ENCODE data around the gene TADA3.

The TADA3 gene

DNA sequence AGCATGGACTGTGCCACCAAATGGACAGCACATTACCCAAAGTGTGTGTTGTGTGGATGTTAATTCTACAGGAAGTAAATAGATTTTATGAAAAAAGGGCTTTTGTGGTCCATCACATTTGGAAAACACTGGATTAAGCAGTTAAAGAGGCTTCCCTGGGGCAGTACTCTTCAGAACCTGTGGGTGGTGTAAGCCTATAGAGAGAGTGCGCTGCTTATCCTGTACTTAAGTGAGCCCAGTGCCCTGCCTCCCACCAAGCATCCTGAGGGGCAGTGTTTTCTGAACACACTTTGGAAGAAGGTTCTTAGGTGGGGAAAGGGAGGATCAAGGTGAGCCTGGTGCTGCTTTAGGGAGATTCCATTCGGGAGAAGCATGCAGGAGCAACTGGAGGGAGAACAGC, 28.7 kb upstream of the TADA3 start:
- H3K4me3 ChIP-seq (ENCODE audit: low read length) = no peak overlapping the region

GRCh38 chr3:9820543-9820942, 28.3 kb upstream of the TADA3 start:
- H3K4me3 ChIP-seq (ENCODE audit: low read length) = no peak overlapping the region
- H3K4me1 ChIP-seq (ENCODE audit: control insufficient read depth, insufficient read depth, low read length) = peaks cover 6% of the 10 kb centered on the region
- H3K9ac ChIP-seq (ENCODE audit: low read length) = no peak overlapping the region
- H3K36me3 ChIP-seq (ENCODE audit: control insufficient read depth, insufficient read depth, low read length) = no peaks in the 10 kb centered on the region
- H3K27me3 ChIP-seq (ENCODE audit: control insufficient read depth, insufficient read depth, low read length) = no peaks in the 10 kb centered on the region
- no peaks in the 10 kb centered on the region for H3K9me3 ChIP-seq (ENCODE audit: control insufficient read depth, low read length)

More for the DNA sequence above, 28.7 kb upstream of the TADA3 start:
- no peaks in the 10 kb centered on the region for H3K27me3 ChIP-seq (ENCODE audit: control insufficient read depth, insufficient read depth, low read length)
- no peaks in the 10 kb centered on the region for H3K36me3 ChIP-seq (ENCODE audit: control insufficient read depth, insufficient read depth, low read length)
- no peaks in the 10 kb centered on the region for H3K9me3 ChIP-seq (ENCODE audit: control insufficient read depth, low read length)
- H3K4me1 ChIP-seq (ENCODE audit: control insufficient read depth, insufficient read depth, low read length) = peaks cover 9% of the 10 kb centered on the region
- no peak overlapping the region for H3K9ac ChIP-seq (ENCODE audit: low read length)

GRCh38 chr3:9818666-9819335, 26.5 kb upstream of the TADA3 start:
- no peaks in the 10 kb centered on the region for H3K36me3 ChIP-seq (ENCODE audit: control insufficient read depth, insufficient read depth, low read length)
- H3K27me3 ChIP-seq (ENCODE audit: control insufficient read depth, insufficient read depth, low read length) = no peaks in the 10 kb centered on the region
- no peak overlapping the region for H3K9ac ChIP-seq (ENCODE audit: low read length)
- no peaks in the 10 kb centered on the region for H3K4me1 ChIP-seq (ENCODE audit: control insufficient read depth, insufficient read depth, low read length)
- no peaks in the 10 kb centered on the region for H3K9me3 ChIP-seq (ENCODE audit: control insufficient read depth, low read length)
- H3K4me3 ChIP-seq (ENCODE audit: low read length) = no peak overlapping the region

GRCh38 chr3:9817436-9817835, 25.2 kb upstream of the TADA3 start:
- no peaks in the 10 kb centered on the region for H3K27me3 ChIP-seq (ENCODE audit: control insufficient read depth, insufficient read depth, low read length)
- no peaks in the 10 kb centered on the region for H3K36me3 ChIP-seq (ENCODE audit: control insufficient read depth, insufficient read depth, low read length)
- H3K4me3 ChIP-seq (ENCODE audit: low read length) = no peak overlapping the region
- no peaks in the 10 kb centered on the region for H3K9me3 ChIP-seq (ENCODE audit: control insufficient read depth, low read length)
- no peaks in the 10 kb centered on the region for H3K4me1 ChIP-seq (ENCODE audit: control insufficient read depth, insufficient read depth, low read length)
- no peak overlapping the region for H3K9ac ChIP-seq (ENCODE audit: low read length)

GRCh38 chr3:9815986-9816385, 23.7 kb upstream of the TADA3 start:
- peaks cover under 1% of the 10 kb centered on the region for H3K4me1 ChIP-seq (ENCODE audit: control insufficient read depth, insufficient read depth, low read length)
- no peak overlapping the region for H3K9ac ChIP-seq (ENCODE audit: low read length)
- no peaks in the 10 kb centered on the region for H3K9me3 ChIP-seq (ENCODE audit: control insufficient read depth, low read length)
- no peaks in the 10 kb centered on the region for H3K36me3 ChIP-seq (ENCODE audit: control insufficient read depth, insufficient read depth, low read length)
- H3K4me3 ChIP-seq (ENCODE audit: low read length) = no peak overlapping the region
- no peaks in the 10 kb centered on the region for H3K27me3 ChIP-seq (ENCODE audit: control insufficient read depth, insufficient read depth, low read length)

DNA sequence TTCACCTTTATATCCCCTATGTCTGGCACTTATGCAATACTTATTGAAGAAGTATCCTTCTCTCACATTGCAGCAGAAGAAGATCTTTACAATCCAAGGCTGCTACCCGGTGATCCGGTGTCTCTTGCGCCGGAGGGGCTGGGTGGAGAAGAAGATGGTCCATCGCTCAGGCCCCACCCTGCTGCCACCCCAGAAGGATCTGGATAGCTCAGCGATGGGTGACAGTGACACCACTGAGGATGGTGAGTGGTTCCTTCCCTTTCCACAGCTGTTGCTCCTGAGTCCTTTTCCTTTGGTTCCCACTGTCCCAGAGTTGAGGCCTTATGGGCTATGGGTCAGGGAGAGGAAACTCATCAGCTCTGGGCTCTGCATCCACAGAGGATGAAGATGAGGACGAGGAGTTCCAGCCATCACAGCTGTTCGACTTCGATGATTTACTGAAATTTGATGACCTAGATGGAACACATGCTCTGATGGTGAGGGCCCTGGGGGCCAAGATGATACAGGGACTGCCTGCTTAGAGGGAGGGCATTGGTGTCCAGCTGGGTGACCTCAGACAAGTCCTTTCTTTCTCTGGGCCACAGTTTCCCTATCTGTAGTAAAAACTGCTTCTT, 20.7 kb upstream of the TADA3 start:
- H3K4me1 ChIP-seq (ENCODE audit: control insufficient read depth, insufficient read depth, low read length) = peaks cover 22% of the 10 kb centered on the region

GRCh38 chr3:9810846-9811245, 18.6 kb upstream of the TADA3 start:
- peak overlapping the region; percentile 53 for H3K4me3 ChIP-seq (ENCODE audit: low read length)
- H3K36me3 ChIP-seq (ENCODE audit: control insufficient read depth, insufficient read depth, low read length) = no peaks in the 10 kb centered on the region
- no peaks in the 10 kb centered on the region for H3K9me3 ChIP-seq (ENCODE audit: control insufficient read depth, low read length)
- H3K27me3 ChIP-seq (ENCODE audit: control insufficient read depth, insufficient read depth, low read length) = no peaks in the 10 kb centered on the region
- H3K4me1 ChIP-seq (ENCODE audit: control insufficient read depth, insufficient read depth, low read length) = peaks cover 22% of the 10 kb centered on the region
- H3K9ac ChIP-seq (ENCODE audit: low read length) = peak overlapping the region; percentile 81

More for the DNA sequence above, 20.7 kb upstream of the TADA3 start:
- no peaks in the 10 kb centered on the region for H3K36me3 ChIP-seq (ENCODE audit: control insufficient read depth, insufficient read depth, low read length)
- H3K9me3 ChIP-seq (ENCODE audit: control insufficient read depth, low read length) = no peaks in the 10 kb centered on the region
- H3K4me3 ChIP-seq (ENCODE audit: low read length) = no peak overlapping the region
- no peak overlapping the region for H3K9ac ChIP-seq (ENCODE audit: low read length)
- no peaks in the 10 kb centered on the region for H3K27me3 ChIP-seq (ENCODE audit: control insufficient read depth, insufficient read depth, low read length)

DNA sequence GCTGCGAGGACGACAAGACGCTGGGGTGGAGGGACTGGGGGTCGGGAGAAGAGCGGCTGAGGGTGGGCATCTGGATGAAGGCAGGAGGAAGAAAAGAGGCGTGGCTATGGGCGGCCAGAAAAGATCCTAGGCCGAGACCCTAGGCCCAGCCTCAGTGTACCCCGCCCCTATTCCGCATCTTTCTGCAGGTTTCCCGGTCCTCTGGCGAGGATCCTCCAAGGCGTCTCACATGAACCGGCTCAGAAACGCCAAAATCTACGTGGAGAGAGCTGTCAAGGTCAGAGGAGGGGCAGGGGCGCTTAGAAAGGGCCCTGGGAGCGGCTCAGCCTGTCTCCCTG, 18.1 kb upstream of the TADA3 start:
- Histone ChIP-seq H3K9ac (ENCODE audit: low read length) (peak overlapping the region; percentile 81), H3K9me3 (ENCODE audit: control insufficient read depth, low read length) (no peaks in the 10 kb centered on the region), H3K4me3 (ENCODE audit: low read length) (peak overlapping the region; percentile 53), H3K27me3 (ENCODE audit: control insufficient read depth, insufficient read depth, low read length) (no peaks in the 10 kb centered on the region), H3K4me1 (ENCODE audit: control insufficient read depth, insufficient read depth, low read length) (peaks cover 22% of the 10 kb centered on the region), H3K36me3 (ENCODE audit: control insufficient read depth, insufficient read depth, low read length) (no peaks in the 10 kb centered on the region)

DNA sequence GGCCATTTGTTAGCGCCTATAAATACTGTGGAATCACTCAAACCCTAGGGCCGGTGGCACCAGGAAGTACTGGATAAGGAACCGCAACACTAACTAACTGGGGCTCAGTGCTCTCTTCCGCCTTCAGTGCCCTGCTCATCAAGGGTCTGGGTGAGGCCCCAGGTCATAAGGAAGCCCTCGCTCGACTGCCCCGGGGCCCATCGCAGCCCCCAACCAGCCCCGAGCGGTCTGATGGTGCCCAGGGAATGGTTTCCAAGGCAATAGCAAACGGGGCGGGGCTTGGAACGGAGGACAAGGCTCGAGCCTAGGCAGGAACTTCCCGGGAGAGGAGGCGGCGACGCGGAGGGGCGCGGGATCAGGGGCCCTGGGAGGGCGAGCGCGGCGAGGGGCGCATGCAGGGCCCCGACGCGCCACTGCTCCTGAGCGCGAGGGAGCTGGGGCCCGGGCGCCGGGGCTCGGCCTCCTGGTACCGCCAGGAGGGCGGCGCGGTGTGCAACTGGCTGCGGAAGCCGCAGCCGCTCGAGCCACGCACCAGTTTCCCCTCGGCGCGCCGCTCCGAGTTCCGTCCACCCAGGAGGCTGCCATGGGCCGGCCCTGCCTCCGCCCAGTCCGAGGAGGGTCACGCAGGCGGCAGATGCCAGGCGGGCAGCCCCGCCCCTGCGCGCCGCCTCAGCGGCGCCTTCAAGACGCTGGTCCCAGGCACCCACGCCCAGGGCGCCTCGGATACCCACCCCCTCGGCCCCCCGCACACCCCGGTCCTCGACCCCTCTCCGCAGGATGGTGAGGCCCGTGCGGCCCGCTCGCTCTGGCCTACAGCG, 17.6 kb upstream of the TADA3 start, which contains the start of gene TTLL3:
Gene TTLL3 (plus strand): TSS at position 648 of the 818 bp plus-strand sequence. CDS start 400 bp downstream, outside the sequence.
- H3K36me3 ChIP-seq (ENCODE audit: control insufficient read depth, insufficient read depth, low read length) = no peaks in the 10 kb centered on the region
- H3K9me3 ChIP-seq (ENCODE audit: control insufficient read depth, low read length) = no peaks in the 10 kb centered on the region

DNA sequence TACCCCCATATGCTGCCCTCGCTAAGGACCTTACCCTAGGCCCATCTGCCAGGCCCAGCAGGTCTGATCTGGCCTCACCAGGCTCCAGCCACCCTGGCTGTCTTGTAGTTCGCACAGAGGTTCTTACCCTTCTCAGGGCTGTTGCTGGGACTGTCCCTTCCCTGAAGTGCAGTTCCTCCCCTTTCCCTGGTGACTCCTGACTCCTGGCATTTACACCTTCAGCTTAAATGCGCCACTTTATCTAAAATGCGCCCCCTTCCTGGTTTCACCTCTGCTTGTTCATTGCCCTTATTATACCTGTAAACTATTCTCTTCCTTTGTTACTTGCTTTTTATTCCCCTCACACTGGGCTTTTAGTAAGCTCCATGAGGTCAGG, 17.0 kb upstream of the TADA3 start:
- no peaks in the 10 kb centered on the region for H3K9me3 ChIP-seq (ENCODE audit: control insufficient read depth, low read length)
- H3K36me3 ChIP-seq (ENCODE audit: control insufficient read depth, insufficient read depth, low read length) = no peaks in the 10 kb centered on the region
- peak overlapping the region; percentile 81 for H3K9ac ChIP-seq (ENCODE audit: low read length)

More for the DNA sequence above, 17.6 kb upstream of the TADA3 start, which contains the start of gene TTLL3:
- H3K4me3 ChIP-seq (ENCODE audit: low read length) = peak within 1 kb of the TSS; percentile 53
- H3K27me3 ChIP-seq (ENCODE audit: control insufficient read depth, insufficient read depth, low read length) = no peaks in the 10 kb centered on the region
- H3K4me1 ChIP-seq (ENCODE audit: control insufficient read depth, insufficient read depth, low read length) = peaks cover 22% of the 10 kb centered on the region
- H3K9ac ChIP-seq (ENCODE audit: low read length) = peak within 1 kb of the TSS; percentile 81

GRCh38 chr3:9808345-9809037, 16.2 kb upstream of the TADA3 start:
- H3K36me3 ChIP-seq (ENCODE audit: control insufficient read depth, insufficient read depth, low read length) = no peaks in the 10 kb centered on the region
- H3K9me3 ChIP-seq (ENCODE audit: control insufficient read depth, low read length) = no peaks in the 10 kb centered on the region
- no peaks in the 10 kb centered on the region for H3K27me3 ChIP-seq (ENCODE audit: control insufficient read depth, insufficient read depth, low read length)
- peak overlapping the region; percentile 81 for H3K9ac ChIP-seq (ENCODE audit: low read length)
- peaks cover 22% of the 10 kb centered on the region for H3K4me1 ChIP-seq (ENCODE audit: control insufficient read depth, insufficient read depth, low read length)
- no peak overlapping the region for H3K4me3 ChIP-seq (ENCODE audit: low read length)

More for the DNA sequence above, 17.0 kb upstream of the TADA3 start:
- H3K4me1 ChIP-seq (ENCODE audit: control insufficient read depth, insufficient read depth, low read length) = peaks cover 22% of the 10 kb centered on the region
- no peaks in the 10 kb centered on the region for H3K27me3 ChIP-seq (ENCODE audit: control insufficient read depth, insufficient read depth, low read length)
- peak overlapping the region; percentile 53 for H3K4me3 ChIP-seq (ENCODE audit: low read length)

All from mucosa of stomach (tissue), 1 donor.